IMR-90 (cell line): ENCODE results near the gene MYH16. TPM values are rescaled to one million over a fixed set of nuclear protein-coding genes. Genes with fewer than 3 reads are reported as not detected.
A peak's percentile ranks its signal among the peaks of the same experiment; 100 is the strongest.

Experiments
- ATAC-seq: fragments of 200-7000 bp; cut with Tn5 transposase; 2 replicates; pipeline ENCODE4 v1.9.1; 2020; ENCODE audit warnings: low read depth, mild to moderate bottlenecking, moderate library complexity
- BruUV-seq: library from RNA; stranded (reverse); fragments of 400-500 nt; replicated peaks from 2 replicates; lab custom pipeline; 2021; lab: Mats Ljungman, UMichigan
- CTCF ChIA-PET: fragments of 300-600 bp; formaldehyde crosslinking; extraction: SDS; loops from one replicate; lab custom pipeline; 2021; ENCODE audit warnings: antibody characterized with exemption; lab: Yijun Ruan, JAX
- POLR2A ChIA-PET: fragments of 300-600 bp; sonication (Branson Sonifier 250); formaldehyde crosslinking; loops from one replicate; lab custom pipeline; 2022; ENCODE audit warnings: antibody characterized with exemption; ENCODE audit not compliant: unreplicated experiment; lab: Charles Lee
- DNase-seq: peaks from one replicate; pipeline ENCODE4 v3.0.0; 2013
- H2AFZ ChIP-seq: replicated peaks from 2 replicates; pipeline ENCODE3; 2013; ENCODE audit warnings: low read length, mild to moderate bottlenecking; ENCODE audit not compliant: poor library complexity
- H2AK5ac ChIP-seq: 2 replicates; pipeline ENCODE4 v1.6.1; 2013; ENCODE audit warnings: low read depth, low read length, inconsistent platforms
- H2AK9ac ChIP-seq: replicated peaks from 2 replicates; pipeline ENCODE3; 2013; ENCODE audit warnings: mild to moderate bottlenecking, low read depth, low read length, moderate library complexity; ENCODE audit not compliant: poor library complexity
- H2BK120ac ChIP-seq: 2 replicates; pipeline ENCODE4 v1.6.1; 2013; ENCODE audit warnings: low read depth, low read length, inconsistent platforms
- H2BK15ac ChIP-seq: 3 replicates; pipeline ENCODE4 v1.6.1; 2013; ENCODE audit warnings: low read depth, low read length, inconsistent platforms
- H2BK20ac ChIP-seq: 2 replicates; pipeline ENCODE4 v1.6.1; 2013; ENCODE audit warnings: low read depth, mild to moderate bottlenecking, inconsistent platforms, low read length, moderate library complexity
- H2BK5ac ChIP-seq: 2 replicates; pipeline ENCODE4 v1.6.1; 2013; ENCODE audit warnings: mild to moderate bottlenecking, low read depth, low read length, inconsistent platforms; ENCODE audit not compliant: poor library complexity, severe bottlenecking
- H3K14ac ChIP-seq: replicated peaks from 2 replicates; pipeline ENCODE4 v1.6.1; 2013; ENCODE audit warnings: low read depth, low read length, inconsistent platforms
- H3K18ac ChIP-seq: 2 replicates; pipeline ENCODE4 v1.6.1; 2013; ENCODE audit warnings: low read depth, low read length, control low read depth
- H3K23ac ChIP-seq: 2 replicates; pipeline ENCODE4 v1.6.1; 2013; ENCODE audit warnings: low read depth, low read length, inconsistent platforms
- H3K27ac ChIP-seq: 2 replicates; pipeline ENCODE4 v1.5.1; 2013; ENCODE audit warnings: mild to moderate bottlenecking, control low read depth, low read length; ENCODE audit not compliant: insufficient read depth
- H3K27me3 ChIP-seq: 2 replicates; pipeline ENCODE4 v1.6.1; 2013; ENCODE audit warnings: low read length; ENCODE audit not compliant: control insufficient read depth, insufficient read depth
- H3K36me3 ChIP-seq: 2 replicates; pipeline ENCODE4 v1.6.1; 2013; ENCODE audit warnings: low read length, mixed read lengths; ENCODE audit not compliant: control insufficient read depth, insufficient read depth
- H3K4ac ChIP-seq: 2 replicates; pipeline ENCODE4 v1.6.1; 2013; ENCODE audit warnings: low read depth, low read length, inconsistent platforms
- H3K4me1 ChIP-seq: 2 replicates; pipeline ENCODE4 v1.6.1; 2013; ENCODE audit warnings: low read length, mixed read lengths; ENCODE audit not compliant: control insufficient read depth, insufficient read depth
- H3K4me2 ChIP-seq: 2 replicates; pipeline ENCODE4 v1.6.1; 2013; ENCODE audit warnings: low read depth, mild to moderate bottlenecking, control low read depth, low read length, moderate library complexity
- H3K4me3 ChIP-seq: 2 replicates; pipeline ENCODE4 v1.5.1; 2013; ENCODE audit warnings: low read depth, mild to moderate bottlenecking, control low read depth, low read length, moderate library complexity; ENCODE audit not compliant: insufficient read depth
- H3K56ac ChIP-seq: 2 replicates; pipeline ENCODE4 v1.6.1; 2013; ENCODE audit warnings: low read length, inconsistent platforms; ENCODE audit not compliant: insufficient read depth; ENCODE audit errors: extremely low read depth
- H3K79me1 ChIP-seq, 2 experiments: 2 replicates each; pipeline ENCODE4 v1.6.1; 2013; ENCODE audit warnings: low read length in 2 of 2, inconsistent platforms in 1 of 2, low read depth in 1 of 2
- H3K9ac ChIP-seq: 2 replicates; pipeline ENCODE4 v1.6.1; 2013; ENCODE audit warnings: low read depth, low read length, control low read depth
- H3K9me1 ChIP-seq: 2 replicates; pipeline ENCODE4 v1.6.1; 2013; ENCODE audit warnings: low read length, inconsistent platforms; ENCODE audit not compliant: insufficient read depth
- H3K9me3 ChIP-seq: 2 replicates; pipeline ENCODE4 v1.6.1; 2013; ENCODE audit warnings: low read length; ENCODE audit not compliant: control insufficient read depth, insufficient read depth
- H4K20me1 ChIP-seq: 2 replicates; pipeline ENCODE4 v1.6.1; 2013; ENCODE audit warnings: low read length, inconsistent platforms; ENCODE audit not compliant: insufficient read depth
- H4K5ac ChIP-seq: 2 replicates; pipeline ENCODE4 v1.6.1; 2013; ENCODE audit warnings: mild to moderate bottlenecking, low read depth, low read length, control low read depth
- H4K8ac ChIP-seq, 2 experiments: 2 replicates each; pipeline ENCODE4 v1.6.1; 2013; ENCODE audit warnings: low read depth in 2 of 2, low read length in 2 of 2, control low read depth in 1 of 2, inconsistent platforms in 1 of 2
- H4K91ac ChIP-seq: 2 replicates; pipeline ENCODE4 v1.6.1; 2013; ENCODE audit warnings: low read depth, low read length, inconsistent platforms; ENCODE audit not compliant: insufficient read depth
- MXI1 ChIP-seq: IDR thresholded peaks from 2 replicates; pipeline ENCODE4 v1.6.1; 2012; ENCODE audit warnings: low read depth, mild to moderate bottlenecking, low read length, moderate library complexity, borderline replicate concordance
- WGBS, 2 experiments: methylation state at CpG; one replicate each; pipeline versions ENCODE4 v1.1.5 to v1.1.7; 2013; ENCODE audit warnings: missing lambda C conversion rate in 2 of 2; ENCODE audit not compliant: insufficient read length in 1 of 2; ENCODE audit errors: extremely low coverage in 2 of 2; 5-methylcytosine and 5-hydroxymethylcytosine counted together
- dilution Hi-C: fragments of 300-500 bp; cut with HindIII; formaldehyde crosslinking; loops from one replicate; pipeline ENCODE4 v1.14.3; 2018; ENCODE audit warnings: low sequenced_read_pairs; ENCODE audit not compliant: unreplicated experiment
- in situ Hi-C: fragments of 300-500 bp; cut with MboI; formaldehyde crosslinking; loops from 3 replicates; pipeline ENCODE4 v1.14.3; 2019; ENCODE audit warnings: low sequenced_read_pairs, inconsistent platforms, mixed read lengths
- intact Hi-C: fragments of 100-400 bp; cut with micrococcal nuclease; formaldehyde crosslinking; loops from 2 replicates; pipeline ENCODE4 v1.10.0; 2022
- polyA plus RNA-seq, 3 experiments: library from polyadenylated mRNA; depleted of rRNA; stranded (reverse); fragments of >200 nt; gene quantifications; 2 replicates each; pipeline ENCODE4 v1.2.3, GENCODE V29; 2012; ENCODE audit warnings: low replicate concordance in 1 of 3
- total RNA-seq: library from RNA; depleted of rRNA; stranded (reverse); fragments of >200 nt; gene quantifications from 2 replicates; pipeline ENCODE4 v1.2.3, GENCODE V29; 2012

The MYH16 gene
- total and polyA plus RNA-seq, 2 of the 4 experiments (the other 2 are of a cell fraction): 0.09 to 0.18 TPM

DNA sequence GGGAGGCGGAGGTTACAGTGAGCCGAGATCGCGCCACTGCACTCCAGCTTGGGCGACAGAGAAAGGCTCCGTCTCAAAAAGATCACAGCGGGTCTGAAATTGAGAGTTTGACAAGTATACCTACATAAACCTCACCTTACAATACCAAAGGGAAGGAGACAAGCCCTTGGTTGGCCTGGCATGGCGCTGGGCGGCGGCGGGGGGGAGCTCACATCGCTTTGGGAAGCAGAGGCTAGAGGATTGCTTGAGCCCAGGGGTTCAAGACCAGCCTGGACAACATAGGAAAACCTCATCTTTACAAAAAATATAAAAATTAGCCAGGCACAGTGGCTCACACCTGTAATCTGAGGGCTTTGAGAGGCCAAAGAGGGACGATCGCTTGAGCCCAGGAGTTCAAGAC lies 51.9 kb downstream of the MYH16 start:
- no peak overlapping the region for H2AK9ac ChIP-seq
- H3K9me1 ChIP-seq: 0 out of 2 replicates have a peak, but pooled peaks cover 3% of the 10 kb centered on the region
- BruUV-seq: no TSS peak
- dilution Hi-C loops (no loop called here), in situ Hi-C loops (no loop called here), intact Hi-C loops (no loop called here)
- no peak overlapping the region for H2BK20ac ChIP-seq
- DNase-seq: no peak
- H3K18ac ChIP-seq: no peak overlapping the region
- H3K9ac ChIP-seq: no peak overlapping the region
- H3K36me3 ChIP-seq: no peaks in the 10 kb centered on the region
- TF ChIP-seq MXI1: no peak
- WGBS, 2 experiments: 100% methylated on average over 3 of the region's 14 CpGs; no CpG with 5 or more reads in 1 of the 2 experiments
- no peaks in the 10 kb centered on the region for H3K9me3 ChIP-seq
- 0 out of 2 replicates have a peak, but pooled peaks cover 2% of the 10 kb centered on the region for H3K4me1 ChIP-seq
- POLR2A ChIA-PET: no interaction called here
- H3K79me1 ChIP-seq: peaks cover 9 to 28% of the 10 kb centered on the region in 2 experiments; a peak in 3 of 4 replicates
- no peak for ATAC-seq
- no peak overlapping the region for H3K14ac ChIP-seq
- peaks cover 15% of the 10 kb centered on the region; the same call in 1 of the 2 replicates for H4K20me1 ChIP-seq
- H3K4me2 ChIP-seq: peak overlapping the region; percentile 77; the same call in 1 of the 2 replicates
- no peak overlapping the region for H2AFZ ChIP-seq
- no peak overlapping the region for H3K4ac ChIP-seq
- peak overlapping the region; percentile 84 to 100; a peak in 2 of 4 replicates for H4K8ac ChIP-seq
- H3K4me3 ChIP-seq: no peak overlapping the region
- no peak overlapping the region for H4K91ac ChIP-seq
- H3K23ac ChIP-seq: no peak overlapping the region
- H2BK120ac ChIP-seq: no peak overlapping the region
- no peak overlapping the region for H2BK15ac ChIP-seq
- H4K5ac ChIP-seq: no peak overlapping the region
- no peak overlapping the region for H3K56ac ChIP-seq
- no peak overlapping the region for H3K27ac ChIP-seq
- no peak overlapping the region for H2BK5ac ChIP-seq
- CTCF ChIA-PET: interaction anchor here (1.0 kb wide), 1 partner anchor 37 kb away, joined by 4 read pairs; no protein-coding TSS in a partner anchor
- H3K27me3 ChIP-seq: no peaks in the 10 kb centered on the region
- H2AK5ac ChIP-seq: peak overlapping the region; percentile 53; the same call in 1 of the 2 replicates
